Activated naive CD8-positive, alpha-beta T cell treated with anti-CD3 and anti-CD28 coated beads for 36 hours (primary cell): ENCODE data around the gene SLC22A13. TPM values are rescaled to one million over a fixed set of nuclear protein-coding genes. Genes with fewer than 3 reads are reported as not detected.

Experiments used
- DNase-seq: peaks from one replicate; pipeline ENCODE4 v3.0.0; 2021
- H3K27ac Mint-ChIP-seq: one replicate; pipeline ENCODE4 v1.8.0; 2022; ENCODE audit warnings: mild to moderate bottlenecking, moderate library complexity, mixed read lengths
- H3K27me3 Mint-ChIP-seq: one replicate; pipeline ENCODE4 v1.8.0; 2022; ENCODE audit warnings: mild to moderate bottlenecking, mixed read lengths
- H3K36me3 Mint-ChIP-seq: one replicate; pipeline ENCODE4 v1.8.0; 2021; ENCODE audit warnings: mild to moderate bottlenecking, mixed read lengths
- H3K4me1 Mint-ChIP-seq: one replicate; pipeline ENCODE4 v1.8.0; 2021; ENCODE audit warnings: mixed read lengths
- H3K4me3 Mint-ChIP-seq: one replicate; pipeline ENCODE4 v1.8.0; 2022; ENCODE audit warnings: mild to moderate bottlenecking, moderate library complexity, mixed read lengths
- H3K9me3 Mint-ChIP-seq: one replicate; pipeline ENCODE4 v1.8.0; 2022; ENCODE audit warnings: mixed read lengths
- total RNA-seq, 2 experiments: library from RNA; stranded (reverse); gene quantifications; one replicate each; pipeline ENCODE4 v1.2.3, GENCODE V29; 2021

Gene SLC22A13
- total RNA-seq, 2 experiments from 2014 or later, result 0.24 to 0.27 TPM

DNA sequence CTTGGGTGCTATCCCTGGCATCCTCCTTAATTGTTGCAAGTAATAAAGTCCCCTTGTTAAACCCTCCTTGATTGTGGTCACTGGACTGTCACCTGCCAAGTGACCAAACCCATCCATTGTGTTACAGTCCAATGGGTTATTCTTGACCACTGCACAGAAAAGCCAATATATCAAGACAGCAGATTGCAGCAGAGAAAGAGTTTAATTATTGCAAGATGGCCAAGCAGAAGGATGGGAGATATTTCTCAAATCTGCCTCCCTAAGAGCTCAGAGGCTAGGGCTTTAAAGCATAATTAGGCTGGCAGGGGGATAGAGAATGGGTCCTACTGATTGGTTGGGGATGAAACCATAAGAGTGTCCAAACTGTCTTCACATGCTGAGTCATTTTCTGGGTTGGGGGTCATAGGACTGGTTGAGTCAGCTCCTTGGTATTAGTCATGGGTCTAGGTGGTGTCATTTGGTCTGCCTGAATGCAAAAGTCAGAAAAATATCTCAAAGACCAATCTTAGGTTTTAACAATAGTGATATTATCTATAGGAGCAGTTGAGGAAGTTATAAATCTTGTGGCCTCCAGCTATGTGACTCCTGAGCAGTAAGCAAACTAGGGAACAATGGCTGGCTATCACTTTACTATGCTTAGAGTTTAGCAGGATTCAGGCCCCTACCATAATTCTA lies 61.9 kb downstream of the SLC22A13 start:
- H3K9me3 Mint-ChIP-seq, result no peaks in the 10 kb centered on the region
- H3K27ac Mint-ChIP-seq, result no peak overlapping the region
- H3K4me3 Mint-ChIP-seq, result no peak overlapping the region

More for the DNA sequence above, 61.9 kb downstream of the SLC22A13 start:
- no peak for DNase-seq
- H3K4me1 Mint-ChIP-seq, result no peaks in the 10 kb centered on the region
- H3K27me3 Mint-ChIP-seq, result no peaks in the 10 kb centered on the region
- H3K36me3 Mint-ChIP-seq, result no peaks in the 10 kb centered on the region

Other genes starting within 250 kb of the SLC22A13 start
- gene PLCD1, start 236.2 kb upstream of the SLC22A13 start, total RNA-seq, result 1 to 10 TPM; 5.7 to 9.1 TPM
- under 1 TPM; 0.12 to 0.52 TPM for gene DLEC1, start 226.6 kb upstream of the SLC22A13 start, total RNA-seq
- 10 to 100 TPM; 69.0 to 70.2 TPM for gene ACAA1, start 128.7 kb upstream of the SLC22A13 start, total RNA-seq
- 10 to 100 TPM; 46.2 to 48.0 TPM for gene MYD88, start 127.2 kb upstream of the SLC22A13 start, total RNA-seq
- 10 to 100 TPM; 57.3 to 59.9 TPM for gene OXSR1, start 100.3 kb upstream of the SLC22A13 start, total RNA-seq
- gene SLC22A14, start 16.5 kb downstream of the SLC22A13 start, total RNA-seq, result not detected
- gene XYLB, start 81.0 kb downstream of the SLC22A13 start, total RNA-seq, result 1 to 10 TPM; 6.0 to 6.9 TPM
- 1 to 10 TPM; 4.3 to 5.1 TPM for gene ACVR2B, start 188.1 kb downstream of the SLC22A13 start, total RNA-seq
- 10 to 100 TPM; 16.8 to 21.7 TPM for gene EXOG, start 230.5 kb downstream of the SLC22A13 start, total RNA-seq